GM12874 (cell line): Measurements from ENCODE around the gene FAM209A.

Experiments
- CTCF ChIP-seq: IDR thresholded peaks from 2 replicates; pipeline ENCODE4 v1.5.1; 2011; ENCODE audit warnings: low read depth, mild to moderate bottlenecking, control low read depth, low read length, moderate library complexity; ENCODE audit not compliant: insufficient read depth

The FAM209A gene

GRCh38 chr20:56506103-56506502, 18.4 kb upstream of the FAM209A start:
- no peak for TF ChIP-seq CTCF

GRCh38 chr20:56511926-56512325, 12.6 kb upstream of the FAM209A start:
- no peak for TF ChIP-seq CTCF

GRCh38 chr20:56513161-56514150, 11.1 kb upstream of the FAM209A start:
- TF ChIP-seq CTCF = no peak

- no peak for TF ChIP-seq CTCF
These were observed 7.9 kb upstream of the FAM209A start for GRCh38 chr20:56516631-56517030.

GRCh38 chr20:56517211-56517610, 7.3 kb upstream of the FAM209A start:
- TF ChIP-seq CTCF = no peak

- no peak for TF ChIP-seq CTCF
These were observed 6.9 kb upstream of the FAM209A start for GRCh38 chr20:56517641-56518040.

GRCh38 chr20:56518126-56518525, 6.4 kb upstream of the FAM209A start:
- TF ChIP-seq CTCF = no peak
